ENCODE results near the gene CHIC2. TPM values are rescaled to one million over a fixed set of nuclear protein-coding genes. Genes with fewer than 3 reads are reported as not detected.
A peak's percentile ranks its signal among the peaks of the same experiment; 100 is the strongest.

Gene CHIC2
- total and polyA plus RNA-seq, 2 of the 8 experiments (the other 6 are each of a cell fraction or from before 2014, with no cell fraction given): 4.5 to 10.9 TPM

DNA sequence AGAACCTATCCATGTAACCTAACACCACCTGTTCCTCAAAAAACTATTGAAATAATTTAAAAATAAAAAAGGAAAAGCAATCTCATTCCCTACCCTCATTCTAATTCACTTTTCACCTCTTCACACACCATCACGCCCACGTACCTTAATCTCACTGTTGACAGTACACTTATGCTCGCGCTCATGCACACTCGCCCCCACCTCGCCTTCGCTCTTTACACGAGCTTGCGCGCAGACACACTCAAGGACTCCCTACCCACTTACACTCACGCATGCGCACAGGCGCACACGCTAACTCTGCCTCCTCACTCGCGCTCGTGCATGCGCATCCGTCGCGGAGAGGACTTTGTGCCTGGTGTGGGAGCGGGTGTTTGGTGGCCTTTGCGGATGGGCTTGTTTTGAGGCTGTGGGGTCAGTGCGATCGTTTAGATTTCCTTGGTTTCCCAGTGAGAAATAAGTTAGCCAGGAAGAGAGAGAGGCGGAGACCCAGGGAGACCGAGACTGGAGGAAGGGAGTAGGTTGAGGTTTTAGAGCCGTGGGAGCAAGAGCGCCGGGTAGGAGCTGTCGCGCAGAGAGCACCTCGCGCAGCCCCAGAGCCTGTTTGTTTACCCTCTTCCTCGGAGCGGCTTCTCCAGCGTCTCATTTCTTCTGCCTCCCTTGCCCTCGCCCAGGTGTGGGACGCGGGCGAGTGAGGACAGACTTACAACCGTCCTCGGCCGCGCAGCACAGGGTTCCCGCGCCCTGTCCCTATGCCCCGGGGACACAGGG is 27.4 kb upstream of the CHIC2 start (continued):
- TF ChIP-seq, protein P1, sequence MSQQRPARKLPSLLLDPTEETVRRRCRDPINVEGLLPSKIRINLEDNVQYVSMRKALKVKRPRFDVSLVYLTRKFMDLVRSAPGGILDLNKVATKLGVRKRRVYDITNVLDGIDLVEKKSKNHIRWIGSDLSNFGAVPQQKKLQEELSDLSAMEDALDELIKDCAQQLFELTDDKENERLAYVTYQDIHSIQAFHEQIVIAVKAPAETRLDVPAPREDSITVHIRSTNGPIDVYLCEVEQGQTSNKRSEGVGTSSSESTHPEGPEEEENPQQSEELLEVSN (IDR thresholded peaks at IDR 0.05): no peak; the same call in 1 of the 2 replicates
- TF ChIP-seq CHD2 (IDR thresholded peaks at IDR 0.05; ENCODE audit: low read length) (no peak), SIX5 (IDR thresholded peaks at IDR 0.05; ENCODE audit: low read depth, low read length) (no peak), POLR2A (IDR thresholded peaks at IDR 0.05; ENCODE audit: control extremely low read depth in 1 of 2, low read depth in 2 of 2, low read length in 2 of 2) (no peak), CBX5 (IDR thresholded peaks at IDR 0.05; ENCODE audit: low read depth, low read length) (no peak), BACH1 (IDR thresholded peaks at IDR 0.05; ENCODE audit: low read length) (no peak; the same call in 1 of the 2 replicates), SUZ12 (IDR thresholded peaks at IDR 0.05; ENCODE audit: low read length) (peak; percentile 91), CTBP2 (IDR thresholded peaks at IDR 0.05; ENCODE audit: borderline replicate concordance, insufficient read depth, insufficient read length, low read length) (no peak), YY1 (IDR thresholded peaks at IDR 0.05; ENCODE audit: low read depth, low read length) (no peak), EZH2 (IDR thresholded peaks at IDR 0.05; ENCODE audit: low read depth, low read length, severe bottlenecking) (peak; percentile 94), BRCA1 (IDR thresholded peaks at IDR 0.05; ENCODE audit: low read depth, low read length) (no peak), RNF2 (IDR thresholded peaks at IDR 0.05; ENCODE audit: borderline replicate concordance, low read depth, low read length, missing control alignments, poor library complexity, severe bottlenecking) (peak; percentile 94), ASH2L (IDR thresholded peaks at IDR 0.05; ENCODE audit: low read length) (peak; percentile 30), SIRT6 (IDR thresholded peaks at IDR 0.05; ENCODE audit: low read length) (no peak), TCF12 (IDR thresholded peaks at IDR 0.05; ENCODE audit: low read depth, low read length) (no peak), JUN (IDR thresholded peaks at IDR 0.05; ENCODE audit: low read depth, low read length) (no peak), MAX (IDR thresholded peaks at IDR 0.05) (no peak)
- TF ChIP-seq, protein P2, sequence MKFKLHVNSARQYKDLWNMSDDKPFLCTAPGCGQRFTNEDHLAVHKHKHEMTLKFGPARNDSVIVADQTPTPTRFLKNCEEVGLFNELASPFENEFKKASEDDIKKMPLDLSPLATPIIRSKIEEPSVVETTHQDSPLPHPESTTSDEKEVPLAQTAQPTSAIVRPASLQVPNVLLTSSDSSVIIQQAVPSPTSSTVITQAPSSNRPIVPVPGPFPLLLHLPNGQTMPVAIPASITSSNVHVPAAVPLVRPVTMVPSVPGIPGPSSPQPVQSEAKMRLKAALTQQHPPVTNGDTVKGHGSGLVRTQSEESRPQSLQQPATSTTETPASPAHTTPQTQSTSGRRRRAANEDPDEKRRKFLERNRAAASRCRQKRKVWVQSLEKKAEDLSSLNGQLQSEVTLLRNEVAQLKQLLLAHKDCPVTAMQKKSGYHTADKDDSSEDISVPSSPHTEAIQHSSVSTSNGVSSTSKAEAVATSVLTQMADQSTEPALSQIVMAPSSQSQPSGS (IDR thresholded peaks at IDR 0.05; ENCODE audit: low read length): no peak

Data from H1 (cell line).